ENCODE results near the gene CNGB1.

DNA sequence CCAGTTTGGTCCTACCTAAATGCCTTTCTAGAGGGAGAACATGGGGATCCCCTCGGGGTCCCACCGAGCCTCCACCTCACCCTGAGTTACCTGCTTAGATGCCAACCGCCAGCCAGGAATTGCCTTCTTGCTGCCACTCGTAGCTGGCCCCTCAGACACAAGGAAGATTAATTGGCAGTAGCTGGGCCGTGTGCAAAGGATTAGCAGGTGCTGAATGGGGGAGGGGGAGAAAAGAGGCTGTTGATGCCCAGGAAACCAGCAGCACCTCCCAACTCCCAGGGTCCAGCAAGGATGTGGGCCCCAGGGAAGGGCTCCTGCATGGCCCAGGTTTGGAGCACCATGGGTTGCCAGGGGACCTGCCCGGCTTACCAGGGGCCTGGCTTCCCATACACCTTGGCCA, at the start of gene CNGB1:
- TF ChIP-seq, protein P1, sequence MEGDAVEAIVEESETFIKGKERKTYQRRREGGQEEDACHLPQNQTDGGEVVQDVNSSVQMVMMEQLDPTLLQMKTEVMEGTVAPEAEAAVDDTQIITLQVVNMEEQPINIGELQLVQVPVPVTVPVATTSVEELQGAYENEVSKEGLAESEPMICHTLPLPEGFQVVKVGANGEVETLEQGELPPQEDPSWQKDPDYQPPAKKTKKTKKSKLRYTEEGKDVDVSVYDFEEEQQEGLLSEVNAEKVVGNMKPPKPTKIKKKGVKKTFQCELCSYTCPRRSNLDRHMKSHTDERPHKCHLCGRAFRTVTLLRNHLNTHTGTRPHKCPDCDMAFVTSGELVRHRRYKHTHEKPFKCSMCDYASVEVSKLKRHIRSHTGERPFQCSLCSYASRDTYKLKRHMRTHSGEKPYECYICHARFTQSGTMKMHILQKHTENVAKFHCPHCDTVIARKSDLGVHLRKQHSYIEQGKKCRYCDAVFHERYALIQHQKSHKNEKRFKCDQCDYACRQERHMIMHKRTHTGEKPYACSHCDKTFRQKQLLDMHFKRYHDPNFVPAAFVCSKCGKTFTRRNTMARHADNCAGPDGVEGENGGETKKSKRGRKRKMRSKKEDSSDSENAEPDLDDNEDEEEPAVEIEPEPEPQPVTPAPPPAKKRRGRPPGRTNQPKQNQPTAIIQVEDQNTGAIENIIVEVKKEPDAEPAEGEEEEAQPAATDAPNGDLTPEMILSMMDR (IDR thresholded peaks at IDR 0.05 in 2 of 3, conservative IDR thresholded peaks at IDR 0.05 in 1 of 3; ENCODE audit: borderline replicate concordance in 1 of 3, insufficient read depth in 1 of 3, low read depth in 2 of 3, low read length in 2 of 3) = no peak
- no peak for TF ChIP-seq POLR2AphosphoS5 (IDR thresholded peaks at IDR 0.05; ENCODE audit: low read depth, low read length)
- TF ChIP-seq EGR1 (IDR thresholded peaks at IDR 0.05; ENCODE audit: low read depth) = no peak
- TF ChIP-seq, protein P2, sequence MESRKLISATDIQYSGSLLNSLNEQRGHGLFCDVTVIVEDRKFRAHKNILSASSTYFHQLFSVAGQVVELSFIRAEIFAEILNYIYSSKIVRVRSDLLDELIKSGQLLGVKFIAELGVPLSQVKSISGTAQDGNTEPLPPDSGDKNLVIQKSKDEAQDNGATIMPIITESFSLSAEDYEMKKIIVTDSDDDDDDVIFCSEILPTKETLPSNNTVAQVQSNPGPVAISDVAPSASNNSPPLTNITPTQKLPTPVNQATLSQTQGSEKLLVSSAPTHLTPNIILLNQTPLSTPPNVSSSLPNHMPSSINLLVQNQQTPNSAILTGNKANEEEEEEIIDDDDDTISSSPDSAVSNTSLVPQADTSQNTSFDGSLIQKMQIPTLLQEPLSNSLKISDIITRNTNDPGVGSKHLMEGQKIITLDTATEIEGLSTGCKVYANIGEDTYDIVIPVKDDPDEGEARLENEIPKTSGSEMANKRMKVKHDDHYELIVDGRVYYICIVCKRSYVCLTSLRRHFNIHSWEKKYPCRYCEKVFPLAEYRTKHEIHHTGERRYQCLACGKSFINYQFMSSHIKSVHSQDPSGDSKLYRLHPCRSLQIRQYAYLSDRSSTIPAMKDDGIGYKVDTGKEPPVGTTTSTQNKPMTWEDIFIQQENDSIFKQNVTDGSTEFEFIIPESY (IDR thresholded peaks at IDR 0.05; ENCODE audit: extremely low read depth, insufficient replicate concordance, low read length) = no peak
- TF ChIP-seq, protein P3, sequence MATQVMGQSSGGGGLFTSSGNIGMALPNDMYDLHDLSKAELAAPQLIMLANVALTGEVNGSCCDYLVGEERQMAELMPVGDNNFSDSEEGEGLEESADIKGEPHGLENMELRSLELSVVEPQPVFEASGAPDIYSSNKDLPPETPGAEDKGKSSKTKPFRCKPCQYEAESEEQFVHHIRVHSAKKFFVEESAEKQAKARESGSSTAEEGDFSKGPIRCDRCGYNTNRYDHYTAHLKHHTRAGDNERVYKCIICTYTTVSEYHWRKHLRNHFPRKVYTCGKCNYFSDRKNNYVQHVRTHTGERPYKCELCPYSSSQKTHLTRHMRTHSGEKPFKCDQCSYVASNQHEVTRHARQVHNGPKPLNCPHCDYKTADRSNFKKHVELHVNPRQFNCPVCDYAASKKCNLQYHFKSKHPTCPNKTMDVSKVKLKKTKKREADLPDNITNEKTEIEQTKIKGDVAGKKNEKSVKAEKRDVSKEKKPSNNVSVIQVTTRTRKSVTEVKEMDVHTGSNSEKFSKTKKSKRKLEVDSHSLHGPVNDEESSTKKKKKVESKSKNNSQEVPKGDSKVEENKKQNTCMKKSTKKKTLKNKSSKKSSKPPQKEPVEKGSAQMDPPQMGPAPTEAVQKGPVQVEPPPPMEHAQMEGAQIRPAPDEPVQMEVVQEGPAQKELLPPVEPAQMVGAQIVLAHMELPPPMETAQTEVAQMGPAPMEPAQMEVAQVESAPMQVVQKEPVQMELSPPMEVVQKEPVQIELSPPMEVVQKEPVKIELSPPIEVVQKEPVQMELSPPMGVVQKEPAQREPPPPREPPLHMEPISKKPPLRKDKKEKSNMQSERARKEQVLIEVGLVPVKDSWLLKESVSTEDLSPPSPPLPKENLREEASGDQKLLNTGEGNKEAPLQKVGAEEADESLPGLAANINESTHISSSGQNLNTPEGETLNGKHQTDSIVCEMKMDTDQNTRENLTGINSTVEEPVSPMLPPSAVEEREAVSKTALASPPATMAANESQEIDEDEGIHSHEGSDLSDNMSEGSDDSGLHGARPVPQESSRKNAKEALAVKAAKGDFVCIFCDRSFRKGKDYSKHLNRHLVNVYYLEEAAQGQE (IDR thresholded peaks at IDR 0.05; ENCODE audit: low read depth) = no peak
- no peak for TF ChIP-seq POLR2A (IDR thresholded peaks at IDR 0.05; ENCODE audit: borderline replicate concordance, extremely low read depth, insufficient read depth, insufficient read length)
- TF ChIP-seq EZH2 (IDR thresholded peaks at IDR 0.05) = no peak
- TF ChIP-seq, protein P4, sequence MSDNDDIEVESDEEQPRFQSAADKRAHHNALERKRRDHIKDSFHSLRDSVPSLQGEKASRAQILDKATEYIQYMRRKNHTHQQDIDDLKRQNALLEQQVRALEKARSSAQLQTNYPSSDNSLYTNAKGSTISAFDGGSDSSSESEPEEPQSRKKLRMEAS (IDR thresholded peaks at IDR 0.05) = no peak
- TF ChIP-seq CBX3 (IDR thresholded peaks at IDR 0.05; ENCODE audit: low read depth) = no peak
- TF ChIP-seq SRF (IDR thresholded peaks at IDR 0.05; ENCODE audit: low read depth) = no peak
- TF ChIP-seq ELF1 (IDR thresholded peaks at IDR 0.05; ENCODE audit: borderline replicate concordance, low read depth) = no peak
- no peak for TF ChIP-seq YY1 (IDR thresholded peaks at IDR 0.05; ENCODE audit: extremely low read depth, insufficient replicate concordance, low read depth, low read length)
- no peak for TF ChIP-seq ZNF274 (IDR thresholded peaks at IDR 0.05; ENCODE audit: low read depth, low read length)

Measured in HCT116 (cell line).